Dedifferentiated amniotic fluid mesenchymal stem cell (primary cell): Measurements from ENCODE around the gene RANBP17.

ENCODE experiments used
- DNase-seq: peaks from one replicate; pipeline ENCODE4 v3.0.0-alpha.2; 2016; ENCODE audit errors: extremely low spot score

RANBP17 gene

DNA sequence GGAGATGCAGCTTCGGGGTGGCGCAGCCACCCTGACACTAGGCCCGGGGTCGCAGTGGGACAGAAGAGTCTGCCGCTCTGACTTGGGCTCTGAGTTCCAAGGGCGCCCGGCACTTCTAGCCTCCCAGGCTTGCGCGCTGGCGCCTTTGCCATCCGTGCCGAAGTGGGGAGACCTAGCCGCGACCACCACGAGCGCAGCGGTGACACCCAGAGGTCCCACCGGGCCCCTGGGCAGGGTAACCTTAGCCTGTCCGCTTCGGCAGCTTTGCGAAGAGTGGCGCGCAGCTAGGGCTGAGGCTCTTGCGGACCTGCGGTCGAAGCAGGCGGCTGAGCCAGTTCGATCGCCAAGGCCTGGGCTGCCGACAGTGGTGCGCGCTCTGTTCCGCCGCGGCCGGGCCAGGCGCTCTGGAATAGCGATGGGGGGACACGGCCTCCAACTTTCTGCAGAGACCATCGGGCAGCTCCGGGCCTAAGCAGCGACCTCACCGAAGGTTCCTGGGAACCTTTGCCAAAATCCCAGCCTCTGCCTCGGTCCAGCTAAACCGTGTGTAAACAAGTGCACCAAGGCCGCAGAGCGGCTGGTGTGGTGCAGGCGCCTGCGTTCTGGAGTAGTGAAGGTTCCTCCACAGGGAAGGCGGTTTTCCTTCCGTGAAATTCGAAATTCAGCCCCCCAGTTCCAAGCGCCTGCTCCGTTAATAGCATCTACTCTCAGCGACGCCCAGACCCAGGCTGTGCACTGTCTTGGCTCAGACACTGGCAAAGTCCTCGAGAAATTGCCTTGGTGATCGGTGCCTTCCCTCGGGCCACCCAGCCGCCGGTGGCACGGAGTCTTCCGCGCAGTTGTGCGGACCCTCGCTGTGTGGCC lies 454.7 kb downstream of the RANBP17 start:
- no peak for DNase-seq

- no peak for DNase-seq
Observed at GRCh38 chr5:171317230-171317629, 455.4 kb downstream of the RANBP17 start.

DNA sequence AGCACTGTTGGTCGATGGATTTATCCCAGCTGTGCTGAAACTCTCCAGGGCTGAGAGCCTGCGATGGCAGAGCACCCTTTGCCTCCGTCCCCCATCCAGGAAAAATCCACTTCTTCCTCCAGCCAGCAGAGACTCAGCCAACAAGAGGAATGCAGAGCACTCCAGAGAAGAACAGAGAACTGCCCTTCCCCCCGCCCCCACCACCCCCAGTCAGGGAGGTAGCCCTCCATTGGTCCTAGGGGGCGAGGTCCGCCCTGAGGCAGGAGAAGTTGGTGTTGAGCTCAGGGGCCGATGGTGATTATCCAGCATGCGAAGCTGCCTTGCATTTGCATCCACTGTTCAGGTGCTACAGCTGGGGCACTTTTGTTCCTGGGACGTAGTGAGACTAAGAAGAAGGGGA lies 456.2 kb downstream of the RANBP17 start:
- no peak for DNase-seq

DNA sequence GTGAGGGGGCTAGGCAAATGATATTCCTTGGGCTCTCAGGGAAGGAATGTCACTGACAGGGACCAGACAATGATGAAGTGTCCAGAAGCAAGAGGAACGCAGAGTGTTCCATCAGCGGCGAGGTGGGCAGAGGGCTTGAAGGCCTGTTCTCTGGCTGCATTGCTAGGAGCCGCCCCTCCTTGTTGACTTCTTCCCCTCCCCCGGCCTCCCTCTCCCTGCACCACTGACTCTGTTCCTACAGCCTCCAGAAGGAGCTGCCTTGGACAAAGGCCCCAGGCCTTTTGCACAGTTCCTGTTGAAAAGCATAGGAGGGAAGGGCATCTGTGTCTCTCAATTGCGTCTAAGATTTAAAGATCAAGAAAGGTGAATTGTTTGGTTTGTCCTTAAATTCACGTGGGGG lies 459.6 kb downstream of the RANBP17 start:
- no peak for DNase-seq

DNA sequence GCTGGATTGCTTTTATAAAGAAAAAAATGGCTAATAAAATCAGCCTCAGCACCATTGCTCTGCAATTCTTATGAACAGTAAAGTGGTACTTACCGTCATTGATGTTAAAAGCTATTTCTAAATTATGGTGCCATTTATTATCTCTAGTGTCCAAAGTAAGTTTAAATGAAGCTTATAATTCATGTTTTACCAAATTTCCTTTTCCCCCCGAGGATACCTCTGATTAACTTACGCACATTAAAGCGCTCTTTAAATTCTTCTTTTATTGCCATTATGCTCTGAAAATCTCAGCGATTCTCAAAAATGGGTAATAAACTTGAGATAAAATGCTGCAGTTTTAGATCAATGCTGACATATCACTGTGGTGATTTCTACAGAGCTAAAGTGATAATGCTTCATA lies 460.7 kb downstream of the RANBP17 start:
- DNase-seq: no peak

DNA sequence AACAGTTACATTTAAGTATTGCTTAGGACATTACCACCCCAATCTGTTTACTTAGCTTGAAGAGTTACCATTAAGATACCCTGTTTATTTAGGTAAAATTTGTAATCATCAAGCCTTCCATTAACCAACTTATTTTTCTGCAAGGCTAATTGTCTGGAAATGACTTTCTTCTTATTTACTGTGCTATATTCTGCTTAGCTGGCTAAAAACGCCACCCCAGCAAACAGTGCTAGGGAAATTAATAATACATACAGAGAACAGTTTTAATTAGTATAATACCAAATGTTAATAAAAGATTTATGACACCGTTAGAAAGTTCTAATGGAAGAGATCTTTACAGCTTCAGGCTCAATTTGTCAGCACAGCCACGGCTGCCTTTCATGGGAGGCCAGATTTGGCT lies 461.2 kb downstream of the RANBP17 start:
- no peak for DNase-seq

DNA sequence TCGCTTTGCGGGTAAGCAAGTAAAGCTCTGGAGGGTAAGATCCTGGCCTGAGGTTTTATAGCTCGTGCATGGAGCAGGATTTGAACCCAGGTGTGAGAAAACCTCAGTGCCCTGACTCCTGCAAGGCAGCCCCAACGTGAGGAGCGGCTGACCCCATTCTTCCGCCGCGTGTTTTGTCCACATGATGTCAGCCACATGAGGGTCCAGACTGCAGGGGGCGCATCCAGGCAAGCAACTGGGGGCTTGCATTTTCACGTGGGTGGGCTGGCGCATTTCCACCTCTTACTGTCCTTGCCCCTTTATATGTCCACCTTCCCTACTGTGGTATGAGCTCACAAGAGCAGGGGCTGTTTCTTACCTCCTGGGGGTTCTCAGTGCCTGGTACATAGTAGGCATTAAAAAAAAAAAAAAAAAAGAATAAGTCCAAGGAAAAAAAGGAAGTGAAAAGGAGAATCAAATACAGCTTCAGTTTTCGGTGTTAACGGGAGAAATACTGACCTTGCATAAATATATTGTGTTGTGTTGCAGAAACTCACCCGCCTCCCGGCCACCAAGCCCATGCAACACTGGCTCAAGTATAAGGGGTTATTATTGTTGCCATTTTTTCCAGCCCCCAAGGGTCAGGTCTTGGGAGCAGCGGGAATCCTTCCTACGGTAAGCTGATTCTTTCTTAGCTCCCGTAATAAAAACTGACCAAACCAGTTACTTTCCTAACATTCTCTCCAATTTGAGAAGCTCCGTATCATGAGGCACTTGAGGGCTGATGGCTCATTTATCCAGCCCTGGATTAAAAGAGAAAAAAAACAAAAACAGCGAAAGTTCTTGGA lies 462.2 kb downstream of the RANBP17 start:
- DNase-seq: no peak

DNA sequence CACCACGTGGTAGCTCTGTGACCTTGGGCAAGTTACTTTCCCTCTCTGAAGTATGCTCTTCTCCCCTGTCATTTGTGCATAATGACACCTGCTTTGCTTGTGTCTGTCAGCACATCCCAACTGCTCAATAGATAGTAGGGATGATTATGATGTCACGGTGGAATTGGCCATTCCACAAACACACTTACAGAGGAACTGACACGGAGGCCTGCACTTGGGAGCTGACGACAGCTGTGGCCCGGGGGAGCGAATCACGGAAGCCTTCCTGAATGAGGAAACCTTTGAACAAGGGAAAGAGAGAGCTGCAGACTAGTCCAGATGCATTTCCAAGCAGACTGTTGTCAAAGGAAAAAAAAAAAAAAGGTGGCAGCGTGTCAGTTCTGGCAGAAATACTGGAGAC lies 468.2 kb downstream of the RANBP17 start:
- no peak for DNase-seq

GRCh38 chr5:171335616-171336015 lies 473.8 kb downstream of the RANBP17 start:
- no peak for DNase-seq

- peak; percentile 54 for DNase-seq
Observed at GRCh38 chr5:171336521-171337209, 474.8 kb downstream of the RANBP17 start.

- DNase-seq: no peak
Observed at GRCh38 chr5:171337210-171337569, 475.4 kb downstream of the RANBP17 start.

DNA sequence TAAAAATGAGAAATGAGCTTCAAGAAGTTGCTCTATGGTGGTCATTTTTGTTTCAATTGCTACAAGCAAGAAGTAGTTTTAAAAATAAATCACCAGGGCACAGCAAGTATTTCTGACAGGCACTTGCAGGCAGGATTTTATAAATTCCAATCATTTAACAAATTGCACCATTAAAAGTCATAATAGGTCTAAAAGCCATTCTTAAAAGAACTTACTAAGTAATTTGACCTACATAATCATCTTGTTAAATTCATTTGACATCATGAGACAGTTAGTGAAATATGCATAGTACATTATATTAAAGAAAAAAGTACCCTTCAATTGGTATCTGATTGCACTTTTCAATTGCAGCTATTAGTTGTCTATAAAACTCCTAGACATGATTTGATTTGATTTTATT lies 478.2 kb downstream of the RANBP17 start:
- no peak for DNase-seq

DNA sequence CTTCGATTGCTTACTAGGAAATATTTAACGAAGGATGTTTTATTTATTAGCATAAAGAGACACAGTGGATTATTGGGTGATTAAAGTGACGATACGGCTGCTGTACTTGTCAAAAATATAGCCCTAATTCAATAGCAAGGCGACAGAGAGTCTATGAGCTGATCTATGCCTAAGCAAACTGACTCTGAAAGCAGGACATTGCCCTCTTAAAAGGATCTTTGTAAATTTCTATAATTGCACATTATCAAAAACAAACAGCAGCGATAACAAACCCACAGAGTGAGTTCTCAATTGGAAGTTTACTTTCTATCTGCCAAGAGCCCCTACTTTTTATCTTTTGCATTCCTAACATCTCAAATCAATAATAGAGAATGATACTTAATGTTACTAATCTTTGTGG lies 478.7 kb downstream of the RANBP17 start:
- DNase-seq: no peak

GRCh38 chr5:171342362-171343111 lies 480.7 kb downstream of the RANBP17 start:
- peak; percentile 73 for DNase-seq

- no peak for DNase-seq
Observed at GRCh38 chr5:171344936-171345608, 483.3 kb downstream of the RANBP17 start.
